ENCODE data around the gene GSE1.
A peak's percentile ranks its signal among the peaks of the same experiment; 100 is the strongest.

Gene GSE1

DNA sequence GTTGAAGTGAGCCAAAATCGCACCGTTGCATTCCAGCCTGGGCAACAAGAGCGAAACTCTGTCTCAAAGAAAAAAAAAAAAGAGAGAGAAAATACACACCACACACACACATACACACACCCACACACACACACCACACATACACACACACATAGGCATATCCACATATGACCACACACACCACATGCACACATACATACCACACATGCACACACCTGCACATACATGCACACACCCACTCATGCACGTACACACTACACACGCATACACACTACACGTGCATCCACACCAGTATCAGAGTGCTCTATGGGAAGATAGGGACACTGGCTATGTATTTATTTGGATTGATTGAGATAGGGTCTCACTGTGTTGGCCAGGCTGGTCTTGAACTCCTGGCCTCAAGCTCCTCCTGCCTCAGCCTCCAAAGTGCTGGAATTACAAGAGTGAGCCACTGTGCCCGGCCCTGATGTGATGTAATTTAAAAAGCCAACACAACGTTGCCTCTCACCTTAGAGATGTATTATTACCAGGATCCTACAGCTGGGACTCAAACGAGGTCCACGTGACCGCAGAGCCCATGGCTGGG, 93.4 kb downstream of the GSE1 start:
- DNase-seq (ENCODE audit: low spot score) = no peak

- no peak for DNase-seq (ENCODE audit: low spot score)
Measured at GRCh38 chr16:85707528-85708095, 94.5 kb downstream of the GSE1 start.

DNA sequence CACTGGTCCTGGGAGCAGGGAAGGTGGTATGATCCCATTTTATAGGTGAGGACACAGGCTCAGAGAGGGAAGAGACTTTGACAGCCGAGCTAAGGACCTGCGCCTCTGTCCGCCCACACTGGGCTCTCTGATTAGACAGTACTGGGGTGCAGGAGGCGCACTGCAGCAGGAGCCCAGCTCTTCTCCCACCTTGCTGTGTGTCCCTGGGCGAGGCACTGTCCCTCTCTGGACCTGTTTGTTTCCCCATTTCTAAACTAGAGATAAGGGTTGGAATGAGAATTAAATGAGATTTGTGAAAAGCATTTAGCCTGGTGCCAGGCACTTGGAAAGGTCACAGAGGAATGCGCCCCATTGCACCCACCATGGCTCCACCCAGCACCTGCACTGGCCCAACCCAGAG, 95.2 kb downstream of the GSE1 start:
- no peak for DNase-seq (ENCODE audit: low spot score)

GRCh38 chr16:85709766-85710585, 96.9 kb downstream of the GSE1 start:
- no peak for DNase-seq (ENCODE audit: low spot score)

GRCh38 chr16:85710732-85711131, 97.6 kb downstream of the GSE1 start:
- DNase-seq (ENCODE audit: low spot score) = no peak

GRCh38 chr16:85711982-85712587, 99.0 kb downstream of the GSE1 start:
- no peak for DNase-seq (ENCODE audit: low spot score)

DNA sequence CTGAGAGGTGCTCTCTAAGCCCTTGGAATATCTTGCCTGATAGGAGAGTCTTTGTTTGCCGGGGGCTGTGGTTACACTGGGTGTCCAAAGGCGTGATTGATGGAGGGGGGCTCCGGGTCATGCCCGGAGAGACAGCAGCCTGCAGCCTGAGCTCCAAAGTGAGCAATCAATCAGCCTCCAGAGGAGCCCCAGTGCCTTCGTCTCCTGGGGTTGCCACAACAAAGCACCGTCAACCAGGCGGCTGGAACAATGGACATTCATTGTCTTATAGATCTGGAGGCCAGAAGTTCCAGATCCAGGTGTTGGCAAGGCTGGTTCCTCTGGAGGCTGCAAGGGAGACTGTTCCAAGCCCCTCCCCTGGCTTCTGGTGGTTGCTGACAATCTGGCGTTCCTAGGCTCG, 99.7 kb downstream of the GSE1 start:
- DNase-seq (ENCODE audit: low spot score) = no peak

DNA sequence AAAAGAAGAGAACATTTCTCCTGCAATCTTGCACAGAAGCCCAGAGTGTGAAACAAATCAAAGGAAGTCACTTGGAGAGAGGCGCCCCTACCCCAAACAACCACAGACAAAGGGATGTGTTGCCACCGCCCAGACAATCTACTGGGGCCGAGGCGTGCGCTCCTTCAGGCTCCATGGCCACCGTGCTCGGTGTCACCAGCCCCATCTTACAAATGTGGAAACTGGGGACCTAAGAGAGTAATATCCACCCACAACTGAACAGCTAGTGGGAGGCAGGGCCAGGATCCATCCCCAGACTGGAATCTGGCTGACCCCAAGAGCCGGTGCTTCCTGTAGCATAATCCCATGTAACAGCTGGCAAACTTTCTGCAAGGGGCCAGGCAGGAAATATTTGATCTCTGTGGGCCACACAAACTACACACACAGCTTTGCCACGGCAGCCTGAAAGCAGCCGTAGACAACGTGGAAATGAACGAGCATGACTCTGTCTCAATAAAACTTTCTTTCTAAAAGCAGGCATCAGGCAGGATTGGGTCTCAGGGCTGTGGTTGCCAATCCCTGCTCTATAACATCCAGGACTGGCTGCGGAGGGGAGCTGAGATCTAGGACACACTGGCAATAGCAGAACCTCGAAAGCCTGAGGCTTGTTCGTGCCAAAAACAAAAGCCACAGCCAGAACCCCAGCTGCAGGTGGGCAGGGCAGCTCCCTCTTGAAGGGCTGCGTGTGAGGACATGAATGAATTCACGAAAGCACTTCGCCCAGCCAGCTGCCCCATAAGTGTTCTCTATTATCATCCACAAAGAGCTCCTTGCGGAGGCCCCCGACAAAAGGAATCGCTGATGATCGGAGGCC, 102.3 kb downstream of the GSE1 start:
- no peak for DNase-seq (ENCODE audit: low spot score)

DNA sequence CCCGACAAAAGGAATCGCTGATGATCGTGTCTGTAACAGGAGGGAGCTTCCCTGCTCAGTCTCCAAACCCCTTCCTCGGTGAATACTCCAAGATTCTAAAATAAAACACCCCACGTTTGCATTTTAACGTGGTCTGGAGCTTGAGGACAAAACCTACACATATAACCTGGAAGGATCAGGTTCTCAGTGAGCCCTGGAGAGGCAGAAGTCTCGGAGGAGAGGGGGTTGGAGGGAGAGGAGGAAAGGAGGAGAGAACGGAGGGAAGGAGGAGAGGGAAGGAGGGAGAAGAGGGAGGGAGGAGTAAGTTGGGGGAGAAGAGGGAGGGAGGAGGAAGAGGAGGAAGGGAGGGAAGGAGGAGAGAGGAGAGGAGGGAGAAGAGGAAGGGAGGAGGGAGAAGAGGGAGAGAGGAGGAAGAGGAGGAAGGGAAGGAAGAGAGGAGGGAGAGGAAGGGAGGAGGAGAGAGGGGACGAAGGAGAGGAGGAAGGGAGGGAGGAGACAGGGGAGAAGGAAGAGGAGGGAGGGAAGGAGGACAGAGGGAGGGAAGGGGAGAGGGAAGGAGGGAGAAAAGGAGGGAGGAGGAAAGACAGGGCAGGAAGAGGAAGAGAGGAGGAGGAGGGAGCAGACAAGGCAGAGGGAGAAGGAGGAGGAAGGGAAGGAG, 103.0 kb downstream of the GSE1 start:
- no peak for DNase-seq (ENCODE audit: low spot score)

DNA sequence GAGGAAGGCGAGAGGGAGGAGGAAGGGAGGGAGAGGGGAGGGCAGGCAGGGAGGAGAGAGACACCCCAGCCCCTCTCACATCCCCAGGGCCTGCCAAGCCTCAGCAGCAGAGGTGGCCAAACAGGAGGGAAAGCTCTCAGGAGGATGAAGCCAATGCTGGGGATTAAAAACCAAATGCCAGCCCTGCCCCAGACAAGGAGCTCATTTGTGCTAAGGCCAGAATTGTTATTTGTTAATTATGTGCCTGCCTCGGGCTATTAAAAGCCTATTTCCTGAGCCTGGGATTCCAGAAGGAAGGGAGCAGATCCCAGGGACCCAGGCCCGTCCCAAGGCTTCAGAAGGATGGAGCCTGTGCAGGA, 103.5 kb downstream of the GSE1 start:
- no peak for DNase-seq (ENCODE audit: low spot score)

DNA sequence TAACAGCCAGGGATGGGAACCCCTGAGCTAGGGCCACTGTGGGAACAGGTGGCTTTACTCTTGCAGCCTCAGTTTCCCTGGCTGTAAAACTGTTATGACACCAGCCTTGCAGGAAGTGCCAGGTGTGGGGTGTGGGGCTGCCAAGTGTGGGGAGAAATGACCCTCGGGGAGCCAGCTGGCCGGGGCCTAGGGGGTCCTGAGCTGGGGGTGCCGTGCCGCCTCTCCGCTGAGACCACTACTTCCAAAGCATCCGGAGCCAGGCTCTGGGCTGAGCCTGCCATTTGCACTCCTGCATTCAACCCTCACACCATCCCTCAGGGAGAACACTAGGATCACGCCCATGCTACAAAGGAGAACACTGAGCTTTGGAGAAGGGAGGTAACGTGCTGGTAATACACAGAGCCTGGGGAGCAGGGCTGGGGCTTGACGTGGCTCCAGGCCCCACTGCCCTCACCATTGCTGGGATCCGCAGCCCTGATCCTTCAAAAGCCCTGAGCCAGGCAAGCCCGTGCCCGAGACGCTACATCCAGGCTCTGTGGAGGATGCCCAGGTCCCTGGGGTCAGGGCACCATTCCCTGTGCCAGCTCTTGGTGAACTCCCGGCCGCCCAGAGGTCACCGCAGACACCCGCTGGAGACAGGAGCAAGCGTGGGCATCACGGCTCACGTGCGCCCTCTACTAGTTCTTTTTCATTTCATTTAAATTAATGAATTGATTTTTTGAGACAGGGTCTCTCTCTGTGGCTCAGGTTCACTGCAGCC, 104.5 kb downstream of the GSE1 start:
- peak; percentile 87 for DNase-seq (ENCODE audit: low spot score)

DNA sequence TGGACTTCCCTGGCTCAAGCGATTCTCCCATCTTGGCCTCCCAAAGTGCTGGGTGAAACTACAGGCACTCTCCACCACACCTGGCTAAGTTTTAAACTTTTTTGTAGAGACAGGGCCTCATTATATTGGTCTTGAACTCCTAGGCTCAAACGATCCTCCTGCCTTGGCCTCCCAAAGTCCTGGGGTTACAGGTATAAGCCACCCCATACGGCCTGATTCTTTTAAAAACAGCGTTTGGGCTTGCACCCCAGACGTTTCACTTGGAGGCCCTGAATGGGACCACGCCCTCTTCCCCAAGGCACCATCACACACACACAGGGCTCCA, 105.0 kb downstream of the GSE1 start:
- DNase-seq (ENCODE audit: low spot score) = no peak

GRCh38 chr16:85718682-85719081, 105.6 kb downstream of the GSE1 start:
- peak; percentile 68 for DNase-seq (ENCODE audit: low spot score)

- no peak for DNase-seq (ENCODE audit: low spot score)
Measured at GRCh38 chr16:85719605-85720301, 106.6 kb downstream of the GSE1 start.

DNA sequence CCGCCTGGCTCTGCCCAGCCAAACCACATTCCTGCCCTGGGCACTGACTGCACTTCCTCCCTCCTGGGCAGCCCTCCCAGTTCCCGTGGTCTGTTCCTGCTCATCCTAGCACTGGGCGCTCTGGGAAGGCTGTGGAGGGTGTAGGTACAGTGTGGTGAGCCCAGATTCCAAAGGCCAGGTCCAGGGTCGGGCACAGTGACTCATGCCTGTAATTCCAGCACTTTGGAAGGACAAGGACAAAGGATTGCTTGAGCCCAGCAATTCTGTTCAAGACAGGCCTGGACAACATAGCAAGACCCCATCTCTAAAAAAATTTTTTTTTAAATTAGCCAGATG, 107.1 kb downstream of the GSE1 start:
- DNase-seq (ENCODE audit: low spot score) = no peak

DNA sequence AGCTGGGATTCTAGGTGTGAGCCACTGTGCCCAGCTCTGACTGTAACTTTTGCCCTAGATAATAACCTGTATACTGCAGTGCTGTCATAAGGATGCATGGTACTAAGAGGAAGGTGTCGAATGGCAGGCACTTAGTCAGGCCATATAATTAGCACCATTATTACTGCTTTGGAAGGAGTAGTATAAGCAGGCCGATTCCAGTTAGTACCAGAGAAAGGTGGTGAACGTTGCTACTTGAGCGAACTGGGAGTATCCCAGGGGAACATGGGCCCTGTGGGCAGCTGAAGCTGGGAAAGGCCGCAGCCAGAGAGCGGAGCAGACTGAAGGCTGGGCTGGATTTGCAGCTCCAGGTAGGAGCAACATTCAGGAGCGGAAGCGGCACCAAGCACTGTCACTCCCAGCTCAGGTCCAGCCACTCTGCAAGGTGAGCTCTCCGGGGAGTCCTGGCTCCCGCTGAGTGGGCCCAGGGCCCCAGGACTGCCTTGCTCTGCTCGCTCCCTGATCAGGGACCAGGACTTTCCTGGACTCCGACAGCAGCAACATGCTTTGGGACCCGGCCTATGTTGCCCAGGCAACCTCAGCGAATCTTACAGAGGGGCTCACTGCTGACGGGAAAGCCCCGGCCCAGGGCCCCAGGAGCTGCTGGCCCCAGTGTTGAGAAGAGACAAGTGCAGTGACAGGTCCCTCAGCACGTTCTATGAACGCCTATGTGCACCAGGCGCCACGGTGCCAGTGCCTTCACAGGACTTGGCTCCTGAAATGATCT, 109.2 kb downstream of the GSE1 start:
- no peak for DNase-seq (ENCODE audit: low spot score)

DNA sequence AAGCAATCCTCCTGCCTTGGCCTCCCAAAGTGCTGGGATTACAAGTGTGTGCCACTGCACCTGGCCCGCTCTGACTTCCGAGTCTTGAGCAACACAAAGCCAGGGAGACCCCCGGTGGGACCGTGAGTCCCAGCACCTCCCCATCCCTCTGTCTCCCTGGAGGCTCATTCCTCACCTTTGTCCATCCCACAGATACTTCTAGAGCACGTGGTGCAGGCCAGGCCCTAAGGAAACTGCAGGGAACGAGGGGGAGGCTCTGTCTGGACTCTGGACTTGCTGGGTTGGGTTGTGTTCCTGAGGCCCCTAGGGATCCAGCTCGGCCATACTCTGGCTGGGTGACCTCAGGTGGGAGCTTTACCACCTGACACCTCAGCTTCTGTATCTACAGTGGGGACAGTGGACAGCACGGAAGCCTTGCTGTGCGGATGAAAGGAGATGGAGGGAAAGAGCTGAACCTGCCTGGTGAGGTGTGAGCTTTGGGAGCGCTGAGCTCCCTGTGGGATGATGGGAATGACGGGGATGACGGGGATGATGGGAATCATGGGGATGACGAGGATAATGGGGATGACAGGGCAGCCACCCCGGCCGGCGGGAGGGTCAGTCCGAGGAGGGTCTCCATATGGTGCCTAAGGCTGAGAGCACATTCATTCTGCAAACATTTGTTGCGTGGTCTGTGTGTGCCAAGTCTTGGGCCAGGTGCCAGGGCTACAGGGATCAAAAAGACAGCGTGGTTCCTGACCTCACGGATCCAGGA, 111.2 kb downstream of the GSE1 start:
- DNase-seq (ENCODE audit: low spot score) = no peak

GRCh38 chr16:85724936-85725335, 111.8 kb downstream of the GSE1 start:
- DNase-seq (ENCODE audit: low spot score) = no peak
